ENCODE results near the gene ASTE1.

GRCh38 chr3:130997289-130997688 lies 29.3 kb downstream of the ASTE1 start:
- TF ChIP-seq, protein P1, sequence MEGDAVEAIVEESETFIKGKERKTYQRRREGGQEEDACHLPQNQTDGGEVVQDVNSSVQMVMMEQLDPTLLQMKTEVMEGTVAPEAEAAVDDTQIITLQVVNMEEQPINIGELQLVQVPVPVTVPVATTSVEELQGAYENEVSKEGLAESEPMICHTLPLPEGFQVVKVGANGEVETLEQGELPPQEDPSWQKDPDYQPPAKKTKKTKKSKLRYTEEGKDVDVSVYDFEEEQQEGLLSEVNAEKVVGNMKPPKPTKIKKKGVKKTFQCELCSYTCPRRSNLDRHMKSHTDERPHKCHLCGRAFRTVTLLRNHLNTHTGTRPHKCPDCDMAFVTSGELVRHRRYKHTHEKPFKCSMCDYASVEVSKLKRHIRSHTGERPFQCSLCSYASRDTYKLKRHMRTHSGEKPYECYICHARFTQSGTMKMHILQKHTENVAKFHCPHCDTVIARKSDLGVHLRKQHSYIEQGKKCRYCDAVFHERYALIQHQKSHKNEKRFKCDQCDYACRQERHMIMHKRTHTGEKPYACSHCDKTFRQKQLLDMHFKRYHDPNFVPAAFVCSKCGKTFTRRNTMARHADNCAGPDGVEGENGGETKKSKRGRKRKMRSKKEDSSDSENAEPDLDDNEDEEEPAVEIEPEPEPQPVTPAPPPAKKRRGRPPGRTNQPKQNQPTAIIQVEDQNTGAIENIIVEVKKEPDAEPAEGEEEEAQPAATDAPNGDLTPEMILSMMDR (IDR thresholded peaks at IDR 0.05), result no peak
- no peak for TF ChIP-seq POLR2A (IDR thresholded peaks at IDR 0.05)
- no peak for TF ChIP-seq POLR2AphosphoS5 (IDR thresholded peaks at IDR 0.05; ENCODE audit: insufficient read depth in 1 of 2, low read depth in 1 of 2)

Measured in vagina (tissue), 2 donors.